ENCODE results near the gene FITM2. TPM values are rescaled to one million over a fixed set of nuclear protein-coding genes. Genes with fewer than 3 reads are reported as not detected.
"Not testable (repeated sequence)": the region's sequence is repeated elsewhere in the genome, so short reads cannot be mapped to it uniquely, and the experiment has no call there.

Gene FITM2
- total RNA-seq, 1 experiment from 2014 or later: 6.7 TPM

DNA sequence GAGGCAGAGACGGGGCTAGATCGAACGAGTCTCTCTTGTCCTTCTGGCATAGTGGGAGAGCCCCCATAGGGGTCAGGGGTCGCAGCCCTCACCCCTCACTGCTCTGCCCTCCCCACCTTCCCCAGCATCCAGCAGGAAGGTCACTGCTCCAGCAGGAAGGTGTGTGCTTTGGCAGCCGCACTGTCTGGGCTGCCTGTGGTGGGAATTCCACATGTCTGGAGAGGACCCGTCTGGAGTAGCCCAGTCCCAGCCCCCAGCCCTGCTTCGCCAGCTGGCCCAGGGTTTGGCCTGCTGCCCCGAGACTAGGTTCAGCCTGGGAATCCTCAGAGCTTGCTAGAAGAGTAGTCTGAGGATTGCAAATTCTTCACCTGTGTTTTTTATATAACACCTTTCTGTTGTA, 23.3 kb upstream of the FITM2 start:
- no peak for DNase-seq (ENCODE audit: low spot score)

DNA sequence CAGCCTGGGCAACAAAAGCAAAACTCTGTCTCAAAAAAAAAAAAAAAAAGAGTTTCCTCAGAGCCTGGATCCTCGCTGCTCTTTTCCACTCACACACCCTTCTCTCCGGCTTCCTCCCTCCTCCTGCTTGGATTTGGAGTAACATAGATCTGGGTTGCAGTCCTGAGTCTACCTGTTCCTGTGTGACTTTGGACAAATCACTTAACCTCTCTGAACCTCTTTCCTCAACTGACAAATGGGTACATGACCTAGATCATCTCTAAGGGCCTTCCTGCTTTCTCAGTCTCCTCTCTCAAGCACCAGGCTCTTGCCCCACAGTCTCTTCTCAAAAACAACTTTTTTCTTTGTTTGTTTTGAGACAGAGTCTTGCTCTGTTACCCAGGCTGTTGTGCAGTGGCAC, 20.2 kb upstream of the FITM2 start:
- no peak for DNase-seq (ENCODE audit: low spot score)

DNA sequence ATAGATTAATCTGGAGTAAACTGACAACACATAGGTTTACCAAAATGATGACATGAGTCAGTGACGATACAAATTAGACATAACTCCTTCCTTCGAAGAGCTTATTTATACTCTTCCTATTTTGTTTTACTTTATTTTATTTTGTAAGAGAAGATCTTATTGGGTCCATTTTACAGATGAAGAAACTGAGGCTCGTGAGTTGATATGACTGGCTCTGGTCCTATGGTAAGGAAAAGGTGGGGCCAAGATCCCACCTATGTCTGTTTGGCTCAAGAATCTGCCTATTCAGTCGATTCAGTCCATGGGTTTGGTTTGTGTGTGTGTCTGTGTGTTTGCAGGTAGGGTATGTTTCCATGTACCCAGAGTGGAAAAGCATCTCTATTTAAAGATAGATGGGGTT, 17.4 kb upstream of the FITM2 start:
- no peak for DNase-seq (ENCODE audit: low spot score)

DNA sequence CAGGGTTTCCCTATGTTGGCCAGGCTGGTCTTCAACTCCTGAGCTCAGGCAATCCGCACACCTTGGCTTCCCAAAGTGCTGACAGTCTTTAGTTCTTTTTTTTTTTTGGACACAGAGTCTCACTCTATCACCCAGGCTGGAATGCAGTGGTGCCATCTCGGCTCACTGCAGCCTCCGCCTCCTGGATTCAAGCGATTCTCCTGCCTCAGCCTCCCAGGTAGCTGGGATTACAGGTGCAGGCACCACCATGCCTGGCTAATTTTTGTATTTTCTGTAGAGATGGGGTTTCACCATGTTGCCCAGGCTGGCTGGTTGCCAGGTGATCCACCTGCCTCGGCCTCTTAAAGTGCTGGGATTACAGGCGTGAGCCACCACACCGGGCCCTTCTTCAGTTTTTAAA, 16.7 kb upstream of the FITM2 start:
- not testable (repeated sequence) for DNase-seq (ENCODE audit: low spot score)

DNA sequence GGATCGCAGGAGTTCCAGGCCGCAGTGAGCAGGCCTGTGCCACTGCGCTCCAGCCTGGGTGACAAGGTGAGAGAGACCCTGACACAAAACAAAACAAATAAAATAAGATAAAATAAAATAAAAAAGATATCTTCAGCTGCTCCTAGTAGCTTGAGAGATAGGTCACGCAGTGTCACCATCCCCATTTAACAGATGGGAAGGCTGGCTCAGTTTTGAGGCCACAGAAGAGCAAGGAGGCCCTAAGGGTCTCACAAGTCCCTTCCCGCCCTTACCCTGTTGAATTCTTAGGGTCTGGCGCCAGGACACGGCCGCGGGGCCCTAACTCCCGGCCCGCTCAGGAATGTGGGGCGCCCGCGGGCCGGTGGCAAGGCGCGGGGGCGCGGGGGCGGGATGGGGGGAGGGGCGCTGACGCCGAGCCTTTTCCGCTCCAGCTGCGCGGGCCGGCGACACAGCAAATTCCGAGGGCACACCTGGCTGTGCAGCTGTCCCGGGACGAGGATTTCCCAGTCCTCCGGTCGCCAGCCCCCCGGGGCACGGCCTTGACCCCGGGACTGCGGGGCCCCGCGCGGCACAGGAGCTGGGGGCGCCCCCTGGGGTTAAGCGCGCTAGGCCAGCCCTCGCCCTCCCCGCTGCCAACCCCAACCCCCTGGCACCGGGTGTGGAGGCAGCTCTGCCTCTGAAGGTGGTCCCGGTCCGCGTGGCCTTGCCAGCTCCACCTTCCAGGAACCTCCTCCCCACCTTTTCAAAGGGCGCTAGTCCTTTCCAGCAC, 15.6 kb upstream of the FITM2 start:
- DNase-seq (ENCODE audit: low spot score): no peak

DNA sequence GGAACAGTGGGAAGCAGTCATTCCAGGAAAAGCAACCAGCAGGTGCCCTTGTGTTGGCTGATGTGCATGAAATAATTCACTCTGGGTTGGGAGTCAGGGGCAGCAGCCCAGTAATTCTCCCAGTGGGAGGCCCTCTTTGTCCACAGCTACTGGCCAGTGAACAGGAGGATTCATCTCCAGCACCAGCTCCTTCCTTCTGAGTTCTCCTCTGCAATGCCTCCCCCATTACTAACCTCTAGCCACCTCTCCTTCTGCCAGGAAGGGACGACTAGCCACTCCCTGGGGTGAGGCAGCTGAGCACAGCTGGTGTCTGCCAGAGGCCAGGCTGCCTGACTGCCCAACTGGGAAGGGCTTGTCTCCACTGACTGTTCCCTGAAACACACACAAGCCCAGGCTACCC, 13.3 kb upstream of the FITM2 start:
- DNase-seq (ENCODE audit: low spot score): no peak

DNA sequence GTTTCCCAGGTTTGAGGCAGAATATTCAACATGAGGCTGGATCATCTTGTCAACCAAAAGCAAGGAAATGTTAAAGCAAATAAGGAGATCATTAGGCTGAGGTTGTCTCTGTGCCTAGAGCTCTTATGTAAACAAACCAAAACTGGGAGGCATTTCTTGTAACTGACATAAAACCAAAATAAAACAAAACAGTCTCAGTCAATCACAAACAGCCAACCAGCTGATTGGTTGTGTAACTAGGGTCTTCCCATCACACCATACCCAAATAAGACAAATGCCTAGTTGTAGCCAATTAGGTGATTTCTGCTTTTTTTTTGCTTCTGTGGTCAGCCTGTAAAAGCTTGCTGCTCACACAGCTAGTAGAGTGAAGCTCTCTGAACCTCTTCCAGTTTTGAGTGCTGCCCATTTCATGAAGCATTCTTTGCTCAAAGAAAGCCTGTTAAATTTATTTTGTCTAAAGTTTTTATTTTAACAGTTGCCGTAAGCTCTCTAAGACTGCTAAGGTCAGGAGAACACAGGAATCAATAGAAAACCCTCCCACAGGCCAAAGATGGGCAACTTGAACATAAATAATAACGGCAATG, 8.9 kb upstream of the FITM2 start:
- no peak for DNase-seq (ENCODE audit: low spot score)

DNA sequence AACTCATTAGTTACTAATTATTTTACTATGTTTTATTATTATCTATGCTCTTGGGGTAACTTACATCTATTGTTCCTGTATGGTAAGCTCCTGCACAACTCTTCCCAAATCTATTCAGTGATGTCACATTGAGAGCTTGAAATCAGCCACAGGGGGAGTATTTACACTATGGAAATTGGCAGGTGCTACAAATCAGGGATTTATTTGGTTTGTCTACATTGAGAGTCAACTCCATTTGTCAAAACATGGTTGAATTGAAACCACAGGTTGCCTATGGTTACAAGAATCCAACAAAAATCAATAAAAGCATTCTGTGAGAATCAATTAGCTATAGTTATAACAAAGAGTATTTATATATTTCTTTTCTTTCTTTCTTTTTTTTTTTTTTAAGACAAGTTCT, 3.9 kb upstream of the FITM2 start:
- DNase-seq (ENCODE audit: low spot score): no peak

DNA sequence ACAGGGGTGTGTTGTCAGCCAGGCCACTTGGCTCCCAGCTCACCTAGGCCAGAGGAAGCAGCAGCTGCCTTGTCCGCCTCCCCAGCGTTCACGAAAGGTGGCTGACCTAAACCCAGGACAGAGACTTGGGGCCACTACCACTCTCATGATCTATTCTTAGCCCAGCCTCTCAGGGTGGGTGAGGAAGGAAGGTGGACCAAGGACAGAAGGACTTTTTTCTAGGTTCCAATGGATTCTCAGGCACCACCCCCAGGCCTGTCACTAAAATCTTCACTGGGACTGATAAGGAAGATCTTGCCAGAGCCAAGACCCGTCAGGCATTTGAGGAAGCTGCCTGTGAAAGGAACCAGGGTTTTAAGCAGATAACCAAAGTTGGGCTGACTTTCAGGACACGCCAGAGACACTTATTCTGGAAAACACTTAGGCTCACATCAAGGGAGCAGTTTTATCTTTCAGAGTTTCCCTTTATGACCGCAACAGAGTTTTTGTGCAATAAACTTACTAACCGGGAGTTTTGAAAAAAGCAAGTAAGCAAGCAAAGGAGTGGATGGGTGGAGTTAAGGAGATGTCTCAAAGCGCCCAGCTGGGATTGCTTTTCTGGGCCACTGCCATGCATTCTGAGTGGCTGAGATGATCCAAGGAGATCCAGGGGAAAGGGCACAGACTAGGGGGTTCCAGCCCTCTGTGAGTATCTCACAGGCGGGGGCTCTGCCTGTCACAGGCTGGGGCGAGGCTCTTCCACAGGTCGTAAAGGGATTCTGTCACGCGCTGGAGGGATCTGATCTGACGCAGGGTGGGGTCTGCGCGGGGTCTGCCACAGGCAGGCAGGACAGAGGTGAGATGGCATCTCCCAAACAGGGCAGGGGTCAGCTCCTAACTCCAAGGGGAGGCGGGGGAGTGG, 989 bp downstream of the FITM2 start:
- DNase-seq (ENCODE audit: low spot score): no peak

DNA sequence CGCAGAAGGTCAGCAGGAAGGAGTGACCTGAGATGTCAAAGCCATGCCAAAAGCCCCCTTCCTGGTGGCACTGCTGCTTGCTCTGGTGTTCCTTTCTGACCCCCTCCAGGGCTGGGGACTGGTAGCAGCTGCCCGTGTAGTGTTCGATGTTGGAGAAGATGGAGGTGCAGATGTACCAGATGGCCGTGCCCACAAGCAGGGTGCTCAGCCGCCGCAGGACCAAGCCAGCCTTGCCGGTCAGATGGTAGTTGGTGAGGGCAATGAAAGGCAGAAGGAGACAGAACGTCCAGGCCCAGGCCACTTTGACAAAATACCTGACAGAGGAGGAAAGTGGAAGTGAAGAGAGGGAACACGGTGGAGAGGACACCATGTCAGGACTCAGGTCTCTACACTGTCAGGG, 4.1 kb downstream of the FITM2 start:
- no peak for DNase-seq (ENCODE audit: low spot score)

DNA sequence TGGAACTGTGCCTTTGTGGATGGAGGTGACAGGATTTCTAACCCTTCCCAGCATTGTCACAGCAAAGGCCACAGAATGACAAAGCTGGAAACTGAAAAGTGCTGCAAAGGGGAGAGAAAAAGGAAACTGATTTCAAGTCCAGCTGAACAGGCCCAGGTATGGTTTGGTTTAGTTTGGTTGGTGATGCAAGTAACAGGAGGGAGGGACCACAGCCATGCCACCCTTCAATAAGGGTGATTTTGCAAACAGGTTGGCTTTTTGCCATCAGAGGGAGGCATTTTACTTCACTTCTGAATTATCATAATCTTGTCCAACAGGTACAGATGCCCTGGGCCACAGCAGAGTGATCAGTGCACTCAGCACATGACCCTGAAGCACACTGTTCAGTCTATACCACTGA, 6.6 kb downstream of the FITM2 start:
- no peak for DNase-seq (ENCODE audit: low spot score)

DNA sequence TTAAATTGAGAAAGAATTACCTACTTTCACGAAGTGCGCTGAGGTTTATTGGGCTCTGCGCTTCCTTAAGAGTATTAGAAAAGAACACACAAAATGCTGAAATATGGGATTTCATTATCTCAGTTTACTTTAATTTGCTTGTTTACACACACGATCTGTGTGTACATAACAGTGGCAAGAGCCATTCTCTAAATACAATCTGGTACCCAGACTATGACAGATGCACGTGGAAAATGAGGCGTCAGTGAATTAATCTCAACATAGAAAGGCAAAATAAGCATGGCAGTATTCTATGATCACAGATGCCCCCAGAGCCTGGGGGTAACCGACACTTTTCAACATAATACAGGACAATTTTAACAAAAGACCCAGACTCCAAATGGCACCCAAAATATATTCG, 8.3 kb downstream of the FITM2 start:
- DNase-seq (ENCODE audit: low spot score): no peak

DNA sequence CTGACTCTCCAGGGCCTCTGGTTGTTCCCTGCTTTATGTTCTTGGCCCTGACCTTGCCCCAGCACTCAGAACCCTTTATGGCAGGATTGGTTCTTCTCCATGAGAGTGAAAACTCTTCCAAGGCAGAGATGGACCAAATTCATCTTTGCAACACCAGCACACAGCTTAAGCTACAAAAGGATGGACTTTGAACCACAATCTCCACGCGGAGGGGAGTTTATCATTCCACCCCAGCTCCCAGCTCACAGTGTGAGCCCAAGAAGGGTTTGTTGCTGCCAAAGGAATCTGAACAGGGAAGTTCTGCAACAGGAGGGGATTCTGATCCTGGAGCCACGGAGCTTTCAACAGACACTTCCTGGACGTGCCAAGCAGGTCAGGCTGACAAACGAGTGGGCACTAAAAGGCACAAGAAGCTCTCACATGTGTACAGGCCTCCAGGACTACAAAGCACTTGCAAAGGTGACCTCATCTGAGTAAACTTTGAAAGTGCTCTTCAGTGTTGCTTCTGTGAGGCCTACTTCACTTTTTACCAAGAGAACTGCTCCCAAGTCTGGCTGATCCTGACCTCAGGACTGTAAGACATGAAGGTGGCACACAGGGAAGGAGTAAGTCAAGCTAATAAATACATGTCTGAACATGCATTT, 8.9 kb downstream of the FITM2 start:
- peak; percentile 52 for DNase-seq (ENCODE audit: low spot score)

DNA sequence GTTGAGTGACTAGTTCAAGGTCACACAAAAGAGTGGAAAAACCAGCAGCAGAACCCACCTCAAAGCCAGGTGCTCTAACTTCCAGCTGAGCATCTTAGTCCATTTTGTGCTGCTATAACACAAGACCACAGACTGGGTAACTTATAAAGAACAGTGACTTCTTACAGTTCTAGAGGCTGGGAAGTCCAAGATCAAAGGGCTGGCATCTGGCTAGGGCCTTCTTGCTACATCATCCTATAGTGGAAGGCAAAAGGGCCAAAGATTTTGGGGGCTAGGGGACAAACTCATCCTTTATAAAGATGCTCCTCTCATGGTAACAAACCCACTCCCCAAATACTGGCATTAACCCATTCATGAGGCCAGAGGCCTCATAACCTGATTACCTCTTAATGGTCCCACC, 9.7 kb downstream of the FITM2 start:
- no peak for DNase-seq (ENCODE audit: low spot score)

DNA sequence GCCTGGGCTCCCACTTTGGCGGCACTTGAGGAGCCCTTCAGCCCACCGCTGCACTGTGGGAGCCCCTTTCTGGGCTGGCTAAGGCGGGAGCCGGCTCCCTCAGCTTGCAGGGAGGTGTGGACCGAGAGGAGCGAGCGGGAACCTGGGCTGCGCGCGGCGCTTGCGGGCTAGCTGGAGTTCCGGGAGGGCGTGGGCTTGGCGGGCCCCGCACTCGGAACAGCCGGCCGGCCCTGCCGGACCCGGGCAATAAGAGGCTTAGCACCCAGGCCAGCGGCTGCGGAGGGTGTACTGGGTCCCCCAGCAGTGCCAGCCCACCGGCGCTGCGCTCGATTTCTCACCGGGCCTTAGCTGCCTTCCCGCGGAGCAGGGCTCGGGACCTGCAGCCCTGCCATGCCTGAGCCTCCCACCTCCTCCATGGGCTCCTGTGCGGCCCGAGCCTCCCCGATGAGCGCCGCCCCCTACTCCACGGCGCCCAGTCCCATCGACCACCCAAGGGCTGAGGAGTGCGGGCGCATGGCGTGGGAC, 11.9 kb downstream of the FITM2 start:
- not testable (repeated sequence) for DNase-seq (ENCODE audit: low spot score)

DNA sequence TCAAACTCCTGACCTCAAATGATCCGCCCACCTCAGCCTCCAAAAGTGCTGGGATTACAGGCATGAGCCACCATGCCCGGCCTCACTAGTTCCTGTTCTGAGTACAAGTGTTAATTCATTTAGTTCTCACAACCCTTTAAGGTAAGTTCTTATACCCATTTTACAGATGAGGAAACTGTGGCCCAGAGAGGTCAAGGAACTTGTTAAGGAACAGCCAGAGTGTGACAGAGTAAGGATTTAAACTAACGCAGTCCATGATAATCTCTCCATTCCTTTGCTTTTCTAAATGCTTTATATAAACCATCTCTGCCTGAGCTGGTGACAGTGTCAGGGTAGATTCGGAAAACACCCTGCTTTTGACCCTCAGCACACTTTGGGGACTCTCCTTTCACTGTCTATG, 13.3 kb downstream of the FITM2 start:
- DNase-seq (ENCODE audit: low spot score): no peak

DNA sequence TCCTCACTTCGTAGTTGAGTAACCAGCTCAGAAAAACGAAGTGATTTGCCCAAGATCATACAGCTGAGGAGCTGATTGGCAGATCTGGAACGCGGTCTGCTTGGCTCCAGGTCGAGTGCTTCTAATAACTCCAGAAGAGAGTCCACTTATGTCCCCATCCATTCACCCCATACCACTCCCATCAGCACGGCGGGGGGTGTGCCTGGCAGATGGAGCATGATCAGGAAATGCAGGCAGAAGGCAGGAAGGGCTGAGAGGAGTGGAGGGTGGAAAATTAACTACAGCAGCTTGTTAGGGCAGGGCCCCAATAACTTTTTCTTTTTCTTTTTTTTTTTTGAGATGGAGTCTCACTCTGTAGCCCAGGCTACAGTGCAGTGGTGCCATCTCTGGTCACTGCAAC, 15.0 kb downstream of the FITM2 start:
- no peak for DNase-seq (ENCODE audit: low spot score)

DNA sequence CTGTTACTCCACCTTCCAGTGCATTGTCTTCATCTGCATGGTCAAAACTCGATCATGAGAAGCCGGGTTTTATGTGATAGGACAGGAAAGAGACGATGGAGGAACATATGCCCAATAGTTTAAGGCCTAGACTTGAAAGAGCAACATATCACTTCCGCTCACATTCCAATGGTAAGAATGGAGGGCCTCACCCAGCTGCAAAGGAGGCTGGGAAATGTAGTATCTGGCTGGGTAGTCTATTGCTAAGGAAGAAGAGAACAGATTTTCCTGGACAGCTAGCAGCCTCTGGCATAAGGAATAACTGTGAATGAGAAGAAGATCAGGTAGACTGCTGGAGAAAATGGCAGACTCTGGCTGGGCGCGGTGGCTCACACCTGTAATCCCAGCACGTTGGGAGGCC, 19.2 kb downstream of the FITM2 start:
- DNase-seq (ENCODE audit: low spot score): no peak

DNA sequence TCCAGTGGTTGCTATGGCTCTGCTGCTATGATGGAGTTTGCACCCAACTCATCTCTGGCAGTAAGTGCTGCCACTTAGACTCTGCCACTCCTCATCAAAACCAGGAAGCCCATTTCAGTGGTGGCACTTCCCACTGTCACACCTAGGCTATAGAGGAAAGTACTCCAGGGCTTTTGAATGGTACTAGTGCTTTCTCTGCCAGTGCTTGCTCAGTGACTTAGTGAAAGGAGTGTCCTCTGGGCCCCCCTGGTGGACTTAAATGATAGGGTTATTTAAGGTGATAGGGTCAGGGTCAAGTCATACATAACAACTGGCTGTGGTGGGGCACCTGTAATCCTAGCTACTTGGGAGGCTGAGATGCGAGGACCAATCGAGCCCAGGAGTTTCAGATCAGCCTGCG, 22.8 kb downstream of the FITM2 start:
- no peak for DNase-seq (ENCODE audit: low spot score)

DNA sequence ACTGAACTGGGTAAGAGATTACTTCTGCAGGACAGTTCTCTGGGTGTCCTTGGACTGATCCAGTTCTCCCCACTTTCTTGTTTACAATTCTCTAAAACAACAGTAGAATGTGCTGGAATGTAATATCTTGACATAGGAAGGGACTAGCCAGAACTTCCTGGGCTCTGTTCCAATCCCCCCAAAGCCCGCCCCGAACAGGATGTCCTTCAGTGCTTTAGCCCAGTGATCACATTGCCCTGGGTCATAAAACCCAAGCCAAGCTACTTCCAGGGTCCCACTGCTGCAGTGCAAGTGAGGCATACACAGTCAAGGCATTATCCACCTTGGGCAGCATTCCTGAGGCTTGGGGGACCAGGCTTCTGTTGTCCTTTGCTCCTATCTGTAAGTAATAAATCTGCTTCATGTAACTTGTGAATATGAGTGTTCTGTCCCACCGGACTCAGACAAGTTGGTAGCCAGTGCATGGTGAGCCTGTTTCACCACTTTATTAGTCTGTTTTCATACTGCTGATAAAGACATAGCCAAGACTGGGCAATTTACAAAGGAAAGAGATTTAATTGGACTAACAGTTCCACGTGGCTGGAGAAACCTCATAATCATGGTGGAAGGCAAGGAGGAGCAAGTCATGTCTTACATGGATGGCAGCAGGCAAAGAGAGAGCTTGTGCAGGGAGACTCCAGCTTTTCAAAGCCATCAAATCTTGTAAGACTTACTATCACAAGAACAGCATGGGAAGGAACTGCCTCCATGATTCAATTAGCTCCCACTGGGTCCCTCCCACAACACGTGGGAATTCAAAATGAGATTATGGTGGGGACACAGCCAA, 23.5 kb downstream of the FITM2 start:
- no peak for DNase-seq (ENCODE audit: low spot score)

DNA sequence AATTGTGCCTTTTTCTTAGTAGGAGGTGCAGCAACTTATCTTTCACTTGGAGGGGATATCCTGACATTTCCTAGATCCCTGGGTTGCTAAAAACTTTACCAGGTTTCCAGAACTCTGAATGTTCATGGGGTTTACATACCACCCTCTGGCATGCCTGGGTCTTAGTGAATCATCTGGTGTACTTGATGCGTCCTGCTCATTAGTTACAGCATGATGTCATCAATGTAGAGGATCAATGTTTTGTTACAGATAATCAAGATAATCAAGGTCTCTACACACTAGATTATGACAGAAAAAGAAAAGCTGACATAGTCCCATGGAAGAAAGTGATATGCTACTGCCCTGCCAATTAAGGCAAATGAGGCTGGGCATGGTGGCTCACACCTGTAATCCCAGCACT, 27.0 kb downstream of the FITM2 start:
- no peak for DNase-seq (ENCODE audit: low spot score)

Measured in HT-29 (cell line).